T-helper 1 cell treated with Interleukin-12 subunit alpha and Interleukin-12 subunit beta and Interleukin-4 antibody, amounts not matched to agents 30 ng/mL and 1 ng/mL, for 36 hours (primary cell): Measurements from ENCODE around the gene UBE2J1. TPM values are rescaled to one million over a fixed set of nuclear protein-coding genes. Genes with fewer than 3 reads are reported as not detected.

Experiments
- intact Hi-C: fragments of 100-400 bp; cut with micrococcal nuclease; formaldehyde crosslinking; loops from one replicate; pipeline ENCODE4 v1.15.1; 2024
- total RNA-seq: library from RNA; stranded (reverse); gene quantifications from 2 replicates; pipeline ENCODE4 v1.2.3, GENCODE V29; 2022

Gene UBE2J1
- total RNA-seq, 1 donor from 2014 or later = 39.5 TPM

DNA sequence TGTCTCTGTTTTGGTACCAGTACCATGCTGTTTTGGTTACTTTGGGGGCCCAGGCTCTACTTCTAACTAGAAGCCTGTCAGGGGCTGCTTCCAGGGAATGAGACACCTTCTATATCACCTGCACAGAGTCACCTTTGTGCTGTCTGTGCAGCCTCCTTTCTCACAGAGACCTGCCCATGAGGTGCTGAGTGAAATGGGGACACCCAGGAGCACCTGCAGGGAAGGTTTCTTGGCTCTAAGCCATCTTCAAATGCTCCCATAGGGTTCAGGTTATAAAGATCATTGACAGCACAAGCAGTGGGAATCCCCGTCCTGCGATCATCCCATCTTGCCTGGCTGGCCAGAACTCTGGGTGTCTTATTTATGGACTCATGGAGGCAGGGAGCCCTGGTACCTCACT, 56.5 kb downstream of the UBE2J1 start:
- intact Hi-C loops = loop anchor here (5.0 kb wide), 3 partner anchors 301 to 991 kb away; partner anchors contain the start of gene LYRM2

DNA sequence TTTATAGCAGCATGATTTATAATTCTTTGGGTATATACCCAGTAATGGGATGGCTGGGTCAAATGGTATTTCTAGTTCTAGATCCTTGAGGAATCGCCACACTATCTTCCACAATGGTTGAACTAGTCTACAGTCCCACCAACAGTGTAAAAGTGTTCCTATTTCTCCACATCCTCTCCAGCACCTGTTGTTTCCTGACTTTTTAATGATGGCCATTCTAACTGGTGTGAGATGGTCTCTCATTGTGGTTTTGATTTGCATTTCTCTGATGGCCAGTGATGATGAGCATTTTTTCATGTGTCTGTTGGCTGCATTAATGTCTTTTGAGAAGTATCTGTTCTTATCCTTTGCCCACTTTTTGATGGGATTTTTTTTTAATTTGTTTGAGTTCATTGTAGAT, 57.4 kb downstream of the UBE2J1 start:
- intact Hi-C loops = loop anchor here (5.0 kb wide), 3 partner anchors 302 to 992 kb away; partner anchors contain the start of gene LYRM2

DNA sequence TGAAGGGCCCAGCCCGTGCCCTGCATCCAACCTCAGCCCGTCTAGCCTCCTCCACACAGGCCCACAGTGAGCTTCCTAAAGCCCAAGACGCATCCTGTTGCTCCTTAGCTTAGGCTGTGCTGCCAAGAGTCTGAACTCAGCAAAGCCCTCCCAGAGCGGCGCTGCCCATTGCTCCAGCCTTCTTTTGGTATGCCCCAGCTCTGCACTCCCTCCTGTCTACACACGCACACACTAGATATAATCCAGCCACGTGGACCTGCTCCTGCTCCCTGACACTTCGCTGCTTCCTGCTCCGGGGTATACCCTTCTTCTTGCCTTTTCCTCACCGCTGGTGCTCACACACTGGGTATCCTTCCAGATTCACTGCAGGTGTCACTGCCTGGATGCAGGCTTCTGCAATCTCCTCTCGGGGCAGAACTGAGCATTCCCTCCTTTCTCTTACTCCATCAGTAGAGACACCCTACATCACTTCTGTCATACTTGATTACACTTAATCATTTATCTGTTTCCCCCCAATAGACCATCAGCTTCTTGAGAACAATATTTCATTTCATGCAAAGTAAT, 61.2 kb downstream of the UBE2J1 start:
- intact Hi-C loops = no loop called here

DNA sequence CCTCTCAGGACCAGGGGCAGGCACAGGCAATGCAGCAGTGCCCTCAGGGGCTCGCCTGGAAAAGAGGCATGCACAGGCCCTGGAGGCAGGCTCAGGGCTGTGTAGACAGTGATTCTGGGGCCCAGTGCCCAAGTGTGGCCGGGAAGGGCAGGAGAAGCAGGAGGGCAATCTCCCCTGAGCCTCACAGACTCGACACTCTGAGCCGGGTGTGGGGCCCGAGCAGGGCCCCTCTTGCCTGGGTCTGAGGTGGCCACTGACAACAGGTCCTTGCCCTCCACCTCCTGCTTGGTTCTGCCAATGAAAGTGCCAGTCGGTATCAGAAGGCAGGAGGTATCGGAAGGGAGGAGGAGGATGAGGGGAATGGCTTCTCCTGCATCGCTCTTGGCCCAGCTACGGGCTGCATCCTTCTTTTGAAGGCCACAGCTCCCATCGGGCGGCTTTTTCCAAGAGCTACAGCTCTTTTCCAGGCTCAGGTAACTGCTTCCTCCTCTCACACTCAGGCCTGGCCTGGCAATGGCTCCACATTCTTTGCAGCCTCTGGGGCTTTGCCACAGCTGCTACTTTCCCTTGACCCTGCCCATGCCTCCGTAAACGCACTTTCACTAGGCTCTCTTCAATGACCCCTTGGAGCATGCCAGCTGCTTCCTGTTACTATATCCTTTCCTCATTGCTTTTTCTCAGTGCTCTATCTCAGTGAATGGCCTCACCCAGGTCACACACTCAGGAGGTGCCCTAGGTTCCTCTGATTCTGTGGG, 61.9 kb downstream of the UBE2J1 start:
- intact Hi-C loops = no loop called here

GRCh38 chr6:89289710-89290109, 62.8 kb downstream of the UBE2J1 start:
- intact Hi-C loops = no loop called here

- intact Hi-C loops = no loop called here
Measured at GRCh38 chr6:89287351-89288028, 65.0 kb downstream of the UBE2J1 start.

DNA sequence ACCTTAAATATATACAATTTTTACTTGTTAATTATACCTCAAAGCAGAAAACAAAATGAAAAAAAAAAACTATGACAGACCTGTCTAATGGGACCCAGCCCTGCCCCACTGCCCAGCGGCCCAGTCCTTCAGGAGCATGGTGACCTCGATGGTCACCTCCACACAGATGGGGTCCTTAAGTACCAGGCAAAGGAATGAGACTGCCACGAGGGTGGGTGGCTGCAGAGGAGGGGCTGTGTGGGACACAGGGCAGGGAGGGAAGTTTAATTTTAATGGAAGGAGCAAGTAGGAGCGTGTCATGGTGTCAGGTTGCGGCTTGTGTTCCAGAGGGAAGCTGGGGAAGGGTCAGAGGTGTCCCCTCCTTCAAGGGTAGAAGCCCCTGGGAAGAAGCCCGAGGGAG, 66.0 kb downstream of the UBE2J1 start:
- intact Hi-C loops = no loop called here

DNA sequence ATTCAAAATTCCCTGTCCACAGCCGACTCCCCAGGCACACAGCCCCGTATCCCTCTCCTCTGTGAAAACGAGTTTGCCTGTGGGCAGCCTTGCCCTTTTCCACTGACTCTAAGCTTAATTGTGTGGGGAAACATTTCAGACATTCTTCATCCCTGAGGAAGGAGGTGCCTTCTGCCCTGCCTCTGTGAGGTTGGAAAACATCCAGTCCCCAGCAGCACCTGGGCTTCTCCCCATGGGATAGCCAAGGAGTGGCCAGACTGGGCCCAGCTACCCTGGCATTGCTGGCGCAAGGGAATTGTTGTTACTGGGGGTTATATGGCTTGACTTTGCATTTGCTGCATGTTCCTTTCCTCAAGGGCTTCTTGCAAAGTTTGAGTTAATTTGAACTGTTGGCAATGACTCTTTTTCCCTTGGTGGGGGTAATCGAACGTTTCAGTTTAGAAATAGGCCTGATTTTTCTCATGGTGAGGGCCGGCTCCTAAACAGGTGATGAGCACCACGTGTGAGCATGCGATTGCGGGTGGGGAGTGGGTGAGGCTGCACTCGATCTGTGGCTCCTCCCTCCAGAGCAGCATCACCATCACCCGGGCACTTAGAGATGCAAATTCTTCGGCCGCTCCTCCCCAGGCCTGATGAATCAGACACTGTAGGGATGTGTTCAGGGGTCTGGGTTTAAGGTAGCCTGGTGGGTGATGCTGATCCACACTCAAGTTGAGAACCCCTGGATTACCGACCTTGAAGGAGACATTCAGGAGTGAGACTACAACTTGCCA, 67.4 kb downstream of the UBE2J1 start:
- intact Hi-C loops = loop anchor here (5.0 kb wide), 1 partner anchor 67 kb away; the partner anchor contains the start of gene UBE2J1

DNA sequence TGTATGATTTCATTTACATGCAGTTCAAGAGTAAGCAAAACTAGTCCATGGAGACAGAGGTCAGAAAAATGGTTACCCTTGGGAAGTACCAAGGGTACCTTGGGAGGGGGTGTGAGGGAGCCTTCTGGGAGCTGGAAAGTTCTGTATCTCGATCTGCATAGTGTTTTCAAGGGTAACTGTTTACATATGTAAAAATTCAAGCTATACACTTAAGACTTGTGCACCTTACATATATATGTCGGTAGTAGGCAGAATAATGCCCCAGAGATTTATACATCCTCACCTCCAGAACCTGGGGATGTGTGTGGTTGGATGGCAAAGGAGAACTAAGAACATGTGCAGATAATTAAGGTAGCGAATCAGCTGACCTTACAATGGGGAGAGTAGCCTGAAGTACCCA, 68.4 kb downstream of the UBE2J1 start:
- intact Hi-C loops = loop anchor here (5.0 kb wide), 1 partner anchor 68 kb away; the partner anchor contains the start of gene UBE2J1

DNA sequence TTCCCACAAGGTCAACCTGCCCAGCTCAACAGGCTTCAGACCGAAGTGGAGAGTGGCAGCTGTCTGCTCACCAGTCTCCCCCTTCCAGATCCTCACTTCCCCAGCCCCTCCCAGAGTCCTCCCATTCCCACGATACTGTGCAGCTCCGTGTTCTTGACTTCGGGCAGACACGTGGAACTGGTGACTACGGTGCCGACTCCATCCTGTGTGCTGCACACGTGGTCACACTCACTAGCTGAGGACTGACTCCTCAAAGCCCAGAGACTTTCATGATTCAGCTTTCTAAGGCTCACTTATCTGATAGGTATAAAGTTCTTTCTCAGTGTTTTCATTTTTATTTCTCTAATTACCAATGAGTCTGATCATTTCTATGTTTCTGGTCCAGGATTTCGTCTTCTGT, 69.8 kb downstream of the UBE2J1 start:
- intact Hi-C loops = loop anchor here (5.0 kb wide), 1 partner anchor 70 kb away; the partner anchor contains the start of gene UBE2J1

DNA sequence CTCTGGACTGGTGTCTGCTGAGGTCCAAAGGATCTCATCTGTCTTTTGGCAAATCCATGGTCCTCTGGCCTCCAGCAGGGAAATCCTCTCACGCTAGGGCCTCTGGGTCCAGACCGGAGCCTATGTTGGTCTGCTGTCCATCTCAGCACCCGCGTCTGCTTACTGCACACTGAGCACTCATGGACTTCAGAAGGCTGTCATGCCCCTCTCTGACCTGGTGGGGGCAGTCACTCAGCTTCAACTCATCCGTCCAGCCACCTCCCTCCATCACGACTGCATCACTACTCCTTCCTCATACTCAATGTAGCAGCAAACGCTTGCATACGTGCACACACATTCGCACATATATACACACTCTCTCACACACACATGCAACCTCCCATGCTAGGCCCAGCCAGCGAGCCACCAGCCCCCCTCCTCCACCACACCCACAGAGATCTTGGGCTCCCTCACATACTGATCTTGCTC, 70.7 kb downstream of the UBE2J1 start:
- intact Hi-C loops = loop anchor here (2.0 to 5.0 kb wide), 2 partner anchors 70 to 91 kb away; partner anchors contain the start of gene UBE2J1

GRCh38 chr6:89278956-89279355, 73.6 kb downstream of the UBE2J1 start:
- intact Hi-C loops = no loop called here

Other genes with a start within 250 kb of the UBE2J1 start
- not detected in 2 replicates for gene SRSF12, start 234.7 kb downstream of the UBE2J1 start, total RNA-seq
- gene PM20D2, start 206.7 kb downstream of the UBE2J1 start, total RNA-seq = 7.2 and 8.2 TPM in 2 replicates
- not detected in 2 replicates for gene GABRR1, start 135.4 kb downstream of the UBE2J1 start, total RNA-seq
- gene GABRR2, start 37.4 kb downstream of the UBE2J1 start, total RNA-seq = 1.4 and 1.6 TPM in 2 replicates
- 9.5 and 11.5 TPM in 2 replicates for gene RRAGD, start 59.6 kb upstream of the UBE2J1 start, total RNA-seq
- 3.8 and 5.9 TPM in 2 replicates for gene ANKRD6, start 80.4 kb upstream of the UBE2J1 start, total RNA-seq